Stimulated activated CD8-positive, alpha-beta memory T cell treated with anti-CD3 and anti-CD28 coated beads, Interleukin-2, amount 100 ng/mL, for 48 hours (primary cell): Measurements from ENCODE around the gene KIAA0319L.

Experiments used
- DNase-seq, 2 donors: peaks; one replicate each; pipeline ENCODE4 v3.0.0-alpha.2; 2020; ENCODE audit warnings: low read depth in 2 of 2

KIAA0319L gene

GRCh38 chr1:35386290-35386689 lies 170.9 kb downstream of the KIAA0319L start:
- no peak for DNase-seq
